A549 (cell line): ENCODE measurements around the gene XYLT1. TPM values are rescaled to one million over a fixed set of nuclear protein-coding genes. Genes with fewer than 3 reads are reported as not detected.

ENCODE experiments used
- ATAC-seq, 2 experiments: fragments of 200-7000 bp in 1 of 2; fragments of >200 bp in 1 of 2; cut with Nextera tagmentation in 1 of 2; cut with Tn5 transposase in 1 of 2; 3 replicates each; pipeline versions ENCODE4 v1.8.0 to v1.9.1; 2018 to 2020; ENCODE audit warnings: mild to moderate bottlenecking in 1 of 2, moderate library complexity in 1 of 2
- CTCF ChIA-PET: fragments of 300-600 bp; sonication (Branson Sonifier 250); formaldehyde crosslinking; extraction: SDS; loops from one replicate; lab custom pipeline; 2021; ENCODE audit warnings: antibody characterized with exemption, inconsistent platforms; lab: Yijun Ruan, JAX
- POLR2A ChIA-PET: fragments of 350-600 bp; formaldehyde crosslinking; extraction: SDS; loops from one replicate; lab custom pipeline; 2021; ENCODE audit warnings: antibody characterized with exemption, inconsistent platforms; lab: Yijun Ruan, JAX
- DNase-seq, 2 experiments: peaks; one replicate each; pipeline versions ENCODE4 v3.0.0 to v3.0.0-alpha.2; 2011 to 2016; ENCODE audit warnings: low read depth in 1 of 2, low spot score in 1 of 2
- FAIRE-seq: peaks from 2 replicates; lab custom pipeline; 2011; peaks lifted over from hg19 to GRCh38; lab: Jason Lieb, UNC
- H3K27ac ChIP-seq, 2 experiments: fragments of >200 bp; sonication (Bioruptor Twin); formaldehyde crosslinking; 3 replicates each; pipeline ENCODE4 v1.5.1; 2016 to 2017
- H3K4me1 ChIP-seq: fragments of >200 bp; sonication (Bioruptor Twin); formaldehyde crosslinking; 3 replicates; pipeline ENCODE4 v1.6.1; 2016
- H3K4me2 ChIP-seq: fragments of >200 bp; sonication (Bioruptor Twin); formaldehyde crosslinking; 3 replicates; pipeline ENCODE4 v1.6.1; 2016
- H3K4me3 ChIP-seq: fragments of >200 bp; sonication (Bioruptor Twin); formaldehyde crosslinking; 3 replicates; pipeline ENCODE4 v1.5.1; 2016
- H3K9me3 ChIP-seq: fragments of >200 bp; sonication (Bioruptor Twin); formaldehyde crosslinking; 3 replicates; pipeline ENCODE4 v1.6.1; 2016
- BHLHE40 ChIP-seq: IDR thresholded peaks from 2 replicates; pipeline ENCODE4 v1.6.1; 2012; ENCODE audit warnings: low read depth, low read length, inconsistent platforms
- CBX2 ChIP-seq: fragments of 200-600 bp; sonication (generic); IDR thresholded peaks from 2 replicates; pipeline ENCODE4 v1.6.1; 2016; ENCODE audit warnings: low read depth, mild to moderate bottlenecking, borderline replicate concordance
- CEBPB ChIP-seq, 2 experiments: fragments of >200 bp in 1 of 2; sonication (Bioruptor Twin) in 1 of 2; formaldehyde crosslinking in 1 of 2; IDR thresholded peaks; 2 replicates each; pipeline ENCODE4 v1.6.1; 2012 to 2016
- CHD2 ChIP-seq: fragments of 150-350 bp; IDR thresholded peaks from 2 replicates; pipeline ENCODE4 v1.6.1; 2014; ENCODE audit warnings: low read length; ENCODE audit not compliant: partially characterized antibody
- CHD4 ChIP-seq: fragments of 200-600 bp; sonication (generic); IDR thresholded peaks from 2 replicates; pipeline ENCODE4 v1.6.1; 2016; ENCODE audit warnings: antibody characterized with exemption, mild to moderate bottlenecking, borderline replicate concordance
- EHF ChIP-seq: fragments of 250-450 bp; sonication (Bioruptor Pico); IDR thresholded peaks from 2 replicates; pipeline ENCODE4 v1.5.0; 2020; ENCODE audit warnings: mild to moderate bottlenecking
- ESRRA ChIP-seq: fragments of 150-350 bp; IDR thresholded peaks from 2 replicates; pipeline ENCODE4 v1.6.1; 2014; ENCODE audit warnings: mild to moderate bottlenecking, low read length, borderline replicate concordance
- FOXS1 ChIP-seq: fragments of 250-450 bp; sonication (Bioruptor Pico); IDR thresholded peaks from 2 replicates; pipeline ENCODE4 v1.5.0; 2020; ENCODE audit warnings: mild to moderate bottlenecking, moderate library complexity
- HEYL ChIP-seq: fragments of 250-450 bp; sonication (Bioruptor Pico); IDR thresholded peaks from 2 replicates; pipeline ENCODE4 v1.8.0; 2021; ENCODE audit warnings: mild to moderate bottlenecking, moderate library complexity
- HOXB13 ChIP-seq: fragments of 250-450 bp; sonication (Bioruptor Pico); IDR thresholded peaks from 2 replicates; pipeline ENCODE4 v1.5.0; 2020; ENCODE audit warnings: low read depth, mild to moderate bottlenecking, moderate library complexity
- KDM5A ChIP-seq: fragments of 200-600 bp; sonication (generic); IDR thresholded peaks from 2 replicates; pipeline ENCODE4 v1.6.1; 2016; ENCODE audit warnings: antibody characterized with exemption, mild to moderate bottlenecking
- MAZ ChIP-seq: fragments of 150-350 bp; IDR thresholded peaks from 2 replicates; pipeline ENCODE4 v1.6.1; 2014; ENCODE audit warnings: antibody characterized with exemption, low read depth, low read length, borderline replicate concordance
- MYC ChIP-seq: IDR thresholded peaks from 2 replicates; pipeline ENCODE4 v1.6.1; 2012; ENCODE audit warnings: mild to moderate bottlenecking, inconsistent platforms, low read length, improper control_type of control experiment, borderline replicate concordance
- NR3C1 ChIP-seq: fragments of >200 bp; sonication (Bioruptor Twin); formaldehyde crosslinking; IDR thresholded peaks from 3 replicates; pipeline ENCODE4 v1.6.1; 2017
- PHF8 ChIP-seq: fragments of 200-600 bp; sonication (generic); IDR thresholded peaks from 2 replicates; pipeline ENCODE4 v1.6.1; 2016; ENCODE audit warnings: low read depth, mild to moderate bottlenecking, antibody characterized with exemption, moderate library complexity, borderline replicate concordance
- RARB ChIP-seq: fragments of 250-450 bp; sonication (Bioruptor Pico); IDR thresholded peaks from 2 replicates; pipeline ENCODE4 v1.8.0; 2021; ENCODE audit warnings: mild to moderate bottlenecking, moderate library complexity
- RCOR1 ChIP-seq: fragments of 150-350 bp; IDR thresholded peaks from 2 replicates; pipeline ENCODE4 v1.6.1; 2014; ENCODE audit warnings: antibody characterized with exemption, low read length, low read depth
- RFX5 ChIP-seq: fragments of 450-650 bp; IDR thresholded peaks from 2 replicates; pipeline ENCODE4 v1.7.1; 2014; ENCODE audit warnings: antibody characterized with exemption, mild to moderate bottlenecking, moderate library complexity
- TP53 ChIP-seq: fragments of 250-450 bp; sonication (Bioruptor Pico); IDR thresholded peaks from 2 replicates; pipeline ENCODE4 v1.5.0; 2021; ENCODE audit warnings: mild to moderate bottlenecking, moderate library complexity
- ZC3H11A ChIP-seq: fragments of 450-650 bp; IDR thresholded peaks from 2 replicates; pipeline ENCODE4 v1.6.1; 2014; ENCODE audit warnings: antibody characterized with exemption, mild to moderate bottlenecking
- ZSCAN20 ChIP-seq: fragments of 250-450 bp; sonication (Bioruptor Pico); IDR thresholded peaks from 2 replicates; pipeline ENCODE4 v1.8.0; 2022; ENCODE audit warnings: mild to moderate bottlenecking, moderate library complexity
- WGBS: methylation state at CpG from one replicate; pipeline ENCODE4 v1.1.6; 2017; ENCODE audit errors: missing lambda C conversion rate; 5-methylcytosine and 5-hydroxymethylcytosine counted together
- polyA plus RNA-seq, 4 experiments: library from polyadenylated mRNA; depleted of rRNA in 3 of 4; stranded (reverse); fragments of >200 nt; fragmentation: RNase III in 1 of 4; extraction: RNeasy Plus Mini Kit Qiagen cat#74134 plus additional on column Dnase treatment in 1 of 4; gene quantifications; 2 replicates in 3 of 4; 3 replicates in 1 of 4; pipeline ENCODE4 v1.2.3, GENCODE V29; 2011 to 2017
- TF ChIP-seq, protein P1 (sequence below): fragments of 150-350 bp; IDR thresholded peaks from 2 replicates; pipeline ENCODE4 v1.6.1; 2014; ENCODE audit warnings: low read depth, mild to moderate bottlenecking, low read length
- TF ChIP-seq, protein P2 (sequence below): IDR thresholded peaks from 2 replicates; pipeline ENCODE4 v1.6.1; 2012
- TF ChIP-seq, protein P3 (sequence below): fragments of 450-650 bp; IDR thresholded peaks from 2 replicates; pipeline ENCODE4 v1.6.1; 2014; ENCODE audit warnings: antibody characterized with exemption
- TF ChIP-seq, protein P4 (sequence below): fragments of >200 bp; sonication (Bioruptor Twin); formaldehyde crosslinking; IDR thresholded peaks from 2 replicates; pipeline ENCODE4 v1.6.1; 2016
- TF ChIP-seq, protein P5 (sequence below): fragments of >200 bp; sonication (Bioruptor Twin); formaldehyde crosslinking; IDR thresholded peaks from 3 replicates; pipeline ENCODE4 v1.6.1; 2016
- TF ChIP-seq, protein P6 (sequence below): fragments of 250-450 bp; sonication (Bioruptor Pico); IDR thresholded peaks from 2 replicates; pipeline ENCODE4 v1.5.0; 2020; ENCODE audit warnings: low read depth, mild to moderate bottlenecking, moderate library complexity
- TF ChIP-seq, protein P7 (sequence below): fragments of >200 bp; sonication (Bioruptor Twin); formaldehyde crosslinking; IDR thresholded peaks from 3 replicates; pipeline ENCODE4 v1.5.1; 2016

XYLT1 gene
- polyA plus RNA-seq, 2 of the 4 experiments (the other 2 are of a cell fraction), result 0.78 to 0.88 TPM

DNA sequence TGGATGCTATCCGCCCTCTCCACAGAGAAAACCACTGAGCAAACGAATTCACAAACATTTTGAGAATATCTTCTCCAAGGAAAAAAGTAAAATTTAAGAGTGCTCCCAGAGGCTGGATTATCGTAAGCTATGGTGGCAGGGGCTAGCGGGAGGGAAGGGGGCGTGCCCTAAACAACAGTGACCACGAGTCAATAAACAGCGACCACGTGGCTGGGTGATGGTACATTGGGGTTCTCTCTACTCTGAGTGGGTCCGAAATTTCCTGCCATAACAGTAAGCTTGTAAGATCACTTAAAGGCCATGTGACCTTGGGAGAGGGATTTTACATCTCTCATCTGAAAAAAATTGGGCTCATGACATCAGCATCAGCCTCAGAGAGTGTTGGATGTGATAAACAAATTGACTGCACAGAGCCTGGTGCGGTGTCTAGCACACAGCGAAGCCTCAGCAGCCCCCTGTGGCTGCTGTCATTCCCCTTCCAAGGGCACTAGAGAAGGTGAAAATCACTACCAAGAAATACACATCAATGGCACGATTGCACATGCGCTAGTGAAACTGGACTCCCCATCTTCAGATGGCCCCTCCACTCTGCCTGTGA is 213.2 kb downstream of the XYLT1 start:
- H3K4me3 ChIP-seq, result no peak overlapping the region
- FAIRE-seq (no peak), DNase-seq (no peak), ATAC-seq (no peak)
- CTCF ChIA-PET, result interaction anchor here (0.6 kb wide), 2 partner anchors 57 to 67 kb away, joined by 3 read pairs; no protein-coding TSS in a partner anchor
- TF ChIP-seq, protein P1, sequence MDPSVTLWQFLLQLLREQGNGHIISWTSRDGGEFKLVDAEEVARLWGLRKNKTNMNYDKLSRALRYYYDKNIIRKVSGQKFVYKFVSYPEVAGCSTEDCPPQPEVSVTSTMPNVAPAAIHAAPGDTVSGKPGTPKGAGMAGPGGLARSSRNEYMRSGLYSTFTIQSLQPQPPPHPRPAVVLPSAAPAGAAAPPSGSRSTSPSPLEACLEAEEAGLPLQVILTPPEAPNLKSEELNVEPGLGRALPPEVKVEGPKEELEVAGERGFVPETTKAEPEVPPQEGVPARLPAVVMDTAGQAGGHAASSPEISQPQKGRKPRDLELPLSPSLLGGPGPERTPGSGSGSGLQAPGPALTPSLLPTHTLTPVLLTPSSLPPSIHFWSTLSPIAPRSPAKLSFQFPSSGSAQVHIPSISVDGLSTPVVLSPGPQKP, result no peak
- TF ChIP-seq RFX5 (no peak), CHD2 (no peak), NR3C1 (no peak), ZSCAN20 (CRISPR knock-in tag) (no peak), KDM5A (no peak), FOXS1 (CRISPR knock-in tag) (no peak), ESRRA (no peak), MAZ (no peak), RCOR1 (no peak), ZC3H11A (no peak), HOXB13 (CRISPR knock-in tag) (no peak), PHF8 (no peak), CEBPB (IDR thresholded peaks at IDR 0.05) (no peak), CBX2 (no peak), EHF (CRISPR knock-in tag) (no peak)
- TF ChIP-seq, protein P2, sequence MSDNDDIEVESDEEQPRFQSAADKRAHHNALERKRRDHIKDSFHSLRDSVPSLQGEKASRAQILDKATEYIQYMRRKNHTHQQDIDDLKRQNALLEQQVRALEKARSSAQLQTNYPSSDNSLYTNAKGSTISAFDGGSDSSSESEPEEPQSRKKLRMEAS, result no peak
- TF ChIP-seq, protein P3, sequence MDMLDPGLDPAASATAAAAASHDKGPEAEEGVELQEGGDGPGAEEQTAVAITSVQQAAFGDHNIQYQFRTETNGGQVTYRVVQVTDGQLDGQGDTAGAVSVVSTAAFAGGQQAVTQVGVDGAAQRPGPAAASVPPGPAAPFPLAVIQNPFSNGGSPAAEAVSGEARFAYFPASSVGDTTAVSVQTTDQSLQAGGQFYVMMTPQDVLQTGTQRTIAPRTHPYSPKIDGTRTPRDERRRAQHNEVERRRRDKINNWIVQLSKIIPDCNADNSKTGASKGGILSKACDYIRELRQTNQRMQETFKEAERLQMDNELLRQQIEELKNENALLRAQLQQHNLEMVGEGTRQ, result no peak
- TF ChIP-seq, protein P4, sequence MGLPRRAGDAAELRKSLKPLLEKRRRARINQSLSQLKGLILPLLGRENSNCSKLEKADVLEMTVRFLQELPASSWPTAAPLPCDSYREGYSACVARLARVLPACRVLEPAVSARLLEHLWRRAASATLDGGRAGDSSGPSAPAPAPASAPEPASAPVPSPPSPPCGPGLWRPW, result no peak
- TF ChIP-seq, protein P5, sequence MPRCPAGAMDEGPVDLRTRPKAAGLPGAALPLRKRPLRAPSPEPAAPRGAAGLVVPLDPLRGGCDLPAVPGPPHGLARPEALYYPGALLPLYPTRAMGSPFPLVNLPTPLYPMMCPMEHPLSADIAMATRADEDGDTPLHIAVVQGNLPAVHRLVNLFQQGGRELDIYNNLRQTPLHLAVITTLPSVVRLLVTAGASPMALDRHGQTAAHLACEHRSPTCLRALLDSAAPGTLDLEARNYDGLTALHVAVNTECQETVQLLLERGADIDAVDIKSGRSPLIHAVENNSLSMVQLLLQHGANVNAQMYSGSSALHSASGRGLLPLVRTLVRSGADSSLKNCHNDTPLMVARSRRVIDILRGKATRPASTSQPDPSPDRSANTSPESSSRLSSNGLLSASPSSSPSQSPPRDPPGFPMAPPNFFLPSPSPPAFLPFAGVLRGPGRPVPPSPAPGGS, result no peak
- POLR2A ChIA-PET, result no interaction called here
- no peaks in the 10 kb centered on the region for H3K4me1 ChIP-seq
- WGBS, result 30% methylated on average over 13 of the region's 13 CpGs
- H3K9me3 ChIP-seq, result no peaks in the 10 kb centered on the region
- H3K4me2 ChIP-seq, result no peak overlapping the region
- no peak overlapping the region for H3K27ac ChIP-seq

DNA sequence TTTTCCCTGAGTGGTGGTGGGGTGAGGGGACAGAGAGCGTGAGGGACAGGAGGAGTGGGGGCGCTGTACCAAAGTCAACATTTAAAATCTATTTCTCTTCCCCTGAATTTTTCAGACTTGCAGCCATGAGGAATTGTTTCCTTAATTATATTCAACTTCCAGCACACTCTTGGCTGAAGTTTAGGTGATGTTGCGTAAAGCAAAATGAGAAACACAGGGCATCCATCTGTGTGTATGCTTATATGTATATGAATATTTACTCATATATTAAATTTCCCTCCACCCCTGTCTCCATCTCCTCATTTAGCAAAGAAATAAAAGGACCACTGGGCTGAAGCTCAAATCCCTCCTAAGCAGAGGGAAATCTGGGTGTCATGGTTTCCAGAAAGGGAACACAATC is 218.1 kb downstream of the XYLT1 start:
- ATAC-seq, result no peak
- ChIA-PET CTCF (no interaction called here), POLR2A (no interaction called here)
- DNase-seq, result no peak
- H3K4me1 ChIP-seq, result no peaks in the 10 kb centered on the region
- H3K4me2 ChIP-seq, result no peak overlapping the region
- TF ChIP-seq, protein P6, sequence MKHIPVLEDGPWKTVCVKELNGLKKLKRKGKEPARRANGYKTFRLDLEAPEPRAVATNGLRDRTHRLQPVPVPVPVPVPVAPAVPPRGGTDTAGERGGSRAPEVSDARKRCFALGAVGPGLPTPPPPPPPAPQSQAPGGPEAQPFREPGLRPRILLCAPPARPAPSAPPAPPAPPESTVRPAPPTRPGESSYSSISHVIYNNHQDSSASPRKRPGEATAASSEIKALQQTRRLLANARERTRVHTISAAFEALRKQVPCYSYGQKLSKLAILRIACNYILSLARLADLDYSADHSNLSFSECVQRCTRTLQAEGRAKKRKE (CRISPR knock-in tag), result no peak
- TF ChIP-seq HEYL (no peak), CHD4 (no peak), RARB (CRISPR knock-in tag) (no peak), MYC (no peak), TP53 (no peak), KDM5A (no peak), BHLHE40 (no peak)
- TF ChIP-seq, protein P7, sequence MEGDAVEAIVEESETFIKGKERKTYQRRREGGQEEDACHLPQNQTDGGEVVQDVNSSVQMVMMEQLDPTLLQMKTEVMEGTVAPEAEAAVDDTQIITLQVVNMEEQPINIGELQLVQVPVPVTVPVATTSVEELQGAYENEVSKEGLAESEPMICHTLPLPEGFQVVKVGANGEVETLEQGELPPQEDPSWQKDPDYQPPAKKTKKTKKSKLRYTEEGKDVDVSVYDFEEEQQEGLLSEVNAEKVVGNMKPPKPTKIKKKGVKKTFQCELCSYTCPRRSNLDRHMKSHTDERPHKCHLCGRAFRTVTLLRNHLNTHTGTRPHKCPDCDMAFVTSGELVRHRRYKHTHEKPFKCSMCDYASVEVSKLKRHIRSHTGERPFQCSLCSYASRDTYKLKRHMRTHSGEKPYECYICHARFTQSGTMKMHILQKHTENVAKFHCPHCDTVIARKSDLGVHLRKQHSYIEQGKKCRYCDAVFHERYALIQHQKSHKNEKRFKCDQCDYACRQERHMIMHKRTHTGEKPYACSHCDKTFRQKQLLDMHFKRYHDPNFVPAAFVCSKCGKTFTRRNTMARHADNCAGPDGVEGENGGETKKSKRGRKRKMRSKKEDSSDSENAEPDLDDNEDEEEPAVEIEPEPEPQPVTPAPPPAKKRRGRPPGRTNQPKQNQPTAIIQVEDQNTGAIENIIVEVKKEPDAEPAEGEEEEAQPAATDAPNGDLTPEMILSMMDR, result no peak
- whole genome bisulfite sequencing, result 39% methylated on average over 3 of the region's 3 CpGs
- no peak overlapping the region for H3K27ac ChIP-seq
- FAIRE-seq, result no peak
- no peak overlapping the region for H3K4me3 ChIP-seq
- no peaks in the 10 kb centered on the region for H3K9me3 ChIP-seq
